ENCODE results near the gene CAMTA1. TPM values are rescaled to one million over a fixed set of nuclear protein-coding genes. Genes with fewer than 3 reads are reported as not detected.

Gene CAMTA1
- total and polyA plus RNA-seq, 9 of the 15 experiments (the other 6 are each of a cell fraction or from before 2014, with no cell fraction given): 43.9 to 161 (median 65.9) TPM

DNA sequence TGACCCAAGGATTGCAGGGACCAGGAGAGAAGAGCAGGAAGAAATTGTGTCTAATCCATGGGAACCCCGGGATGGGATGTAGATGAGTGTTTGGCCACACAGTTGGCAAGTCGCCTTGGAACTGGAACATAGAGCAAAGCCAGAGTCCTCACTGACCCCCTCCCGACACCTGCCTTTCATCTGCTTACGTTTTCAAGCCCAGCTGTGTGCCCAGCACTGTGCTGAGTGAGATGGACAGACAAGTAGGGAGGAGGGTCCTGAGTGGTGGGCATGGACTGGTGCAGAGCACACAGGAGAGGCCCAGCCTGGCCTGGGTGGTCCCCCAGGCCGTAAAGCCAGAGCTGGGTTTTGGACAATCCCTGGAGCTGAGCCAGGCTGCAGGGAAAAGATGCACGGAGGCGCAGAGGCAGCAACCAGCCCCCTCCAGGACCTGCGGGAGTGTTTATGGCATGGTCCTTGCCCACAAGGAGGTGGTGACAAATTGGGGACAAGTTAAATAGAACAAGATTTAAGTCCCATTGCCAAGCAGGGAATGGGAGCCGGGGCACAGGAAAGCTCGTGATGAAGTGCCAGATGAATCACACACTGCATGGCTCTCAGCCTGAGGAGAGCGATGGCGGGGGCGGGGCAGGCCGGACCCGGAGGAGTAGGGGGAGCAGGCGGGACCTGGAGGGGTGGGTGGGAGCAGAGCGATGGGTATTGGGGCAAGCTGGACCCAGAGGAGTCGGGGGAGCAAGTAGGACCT lies 828.0 kb downstream of the CAMTA1 start:
- TF ChIP-seq CCNT2 (IDR thresholded peaks at IDR 0.05; ENCODE audit: borderline replicate concordance, extremely low read depth, insufficient read length, low read depth, low read length) (no peak), RFX5 (IDR thresholded peaks at IDR 0.05; ENCODE audit: low read depth, low read length) (no peak), ZNF699 (CRISPR knock-in tag; IDR thresholded peaks at IDR 0.05; ENCODE audit: insufficient replicate concordance) (no peak), DPF2 (IDR thresholded peaks at IDR 0.05) (no peak), NR4A1 (CRISPR knock-in tag; IDR thresholded peaks at IDR 0.05) (no peak), NR4A1 (tag; IDR thresholded peaks at IDR 0.05) (no peak), XRCC5 (IDR thresholded peaks at IDR 0.05; ENCODE audit: low read depth, low read length) (no peak), IFI16 (CRISPR knock-in tag; IDR thresholded peaks at IDR 0.05) (no peak), ZNF354B (CRISPR knock-in tag; IDR thresholded peaks at IDR 0.05) (no peak), NONO (IDR thresholded peaks at IDR 0.05; ENCODE audit: low read depth in 2 of 2, low read length in 1 of 2) (no peak), CHD2 (IDR thresholded peaks at IDR 0.05; ENCODE audit: low read depth, low read length) (no peak), ZNF324 (CRISPR knock-in tag; IDR thresholded peaks at IDR 0.05) (no peak)
- intact Hi-C loops (cut with micrococcal nuclease) (no loop called here), in situ Hi-C loops (cut with MboI) (no loop called here)
- Histone ChIP-seq H3K4me2 (ENCODE audit: insufficient read depth, low read length) (no peak overlapping the region), H3K9me1 (ENCODE audit: control insufficient read depth, insufficient read depth, low read length) (no peaks in the 10 kb centered on the region), H3K4me1 (replicated peaks in 1 of 2; ENCODE audit: control insufficient read depth in 2 of 2, insufficient read depth in 2 of 2, low read length in 2 of 2) (peaks cover 6 to 8% of the 10 kb centered on the region in 2 experiments), H3K27me3 (ENCODE audit: control insufficient read depth in 2 of 2, insufficient read depth in 2 of 2, low read length in 2 of 2) (peaks cover 0 to 11% of the 10 kb centered on the region in 2 experiments; a peak in 1 of 5 replicates), H3K4me3 (no peak overlapping the region), H3K79me2 (ENCODE audit: control insufficient read depth, insufficient read depth, low read length) (no peaks in the 10 kb centered on the region), H2AFZ (ENCODE audit: low read depth, low read length) (no peak overlapping the region), H3K9me3 (replicated peaks; ENCODE audit: control insufficient read depth, insufficient read depth, low read depth, low read length) (no peaks in the 10 kb centered on the region), H4K20me1 (replicated peaks; ENCODE audit: control insufficient read depth, insufficient read depth, low read length) (peaks cover 5% of the 10 kb centered on the region), H3K9ac (ENCODE audit: insufficient read depth in 1 of 2, low read depth in 2 of 2, low read length in 2 of 2) (no peak overlapping the region), H3K27ac (ENCODE audit: extremely low read depth, low read depth, low read length) (no peak overlapping the region), H3K36me3 (ENCODE audit: control insufficient read depth, insufficient read depth, low read length) (no peaks in the 10 kb centered on the region)
- WGBS (ENCODE audit: insufficient coverage, low coverage, missing lambda C conversion rate): under 1% methylated on average over 16 of the region's 18 CpGs
- no peak for FAIRE-seq
- no peak for DNase-seq (ENCODE audit: extremely low read depth in 1 of 4, low spot score in 3 of 4)
- POLR2A ChIA-PET: interaction anchor here (1.0 kb wide), 1 partner anchor 12 kb away, joined by 3 read pairs; no protein-coding TSS in a partner anchor
- BruUV-seq (replicated peaks): no TSS peak
- no peak for ATAC-seq
- CTCF ChIA-PET (ENCODE audit: low intra/inter-chr PET ratio): no interaction called here
